Endothelial cell of umbilical vein (primary cell): ENCODE results near the gene SPART.

ENCODE experiments used
- EZH2 ChIP-seq: IDR thresholded peaks from 2 replicates; pipeline ENCODE4 v1.6.1; 2012; ENCODE audit warnings: borderline replicate concordance, low read depth, mild to moderate bottlenecking, moderate library complexity, low read length, inconsistent platforms; ENCODE audit not compliant: severe bottlenecking
- MAX ChIP-seq: IDR thresholded peaks from 2 replicates; pipeline ENCODE4 v1.6.1; 2011; ENCODE audit not compliant: insufficient read depth, insufficient read length
- POLR2AphosphoS5 ChIP-seq: IDR thresholded peaks from 2 replicates; pipeline ENCODE4 v1.6.1; 2012; ENCODE audit warnings: low read depth, mild to moderate bottlenecking, control low read depth, low read length, moderate library complexity; ENCODE audit not compliant: insufficient read depth
- TF ChIP-seq, protein P1 (sequence below), 2 donors: IDR thresholded peaks; 1 replicate in 1 of 2; 2 replicates in 1 of 2; pipeline ENCODE4 v1.5.1; 2011; ENCODE audit warnings: low read length in 2 of 2, mild to moderate bottlenecking in 2 of 2, moderate library complexity in 2 of 2, control low read depth in 1 of 2, inconsistent platforms in 1 of 2, low read depth in 1 of 2; ENCODE audit not compliant: insufficient read depth in 1 of 2; ENCODE audit errors: extremely low read depth in 1 of 2

DNA sequence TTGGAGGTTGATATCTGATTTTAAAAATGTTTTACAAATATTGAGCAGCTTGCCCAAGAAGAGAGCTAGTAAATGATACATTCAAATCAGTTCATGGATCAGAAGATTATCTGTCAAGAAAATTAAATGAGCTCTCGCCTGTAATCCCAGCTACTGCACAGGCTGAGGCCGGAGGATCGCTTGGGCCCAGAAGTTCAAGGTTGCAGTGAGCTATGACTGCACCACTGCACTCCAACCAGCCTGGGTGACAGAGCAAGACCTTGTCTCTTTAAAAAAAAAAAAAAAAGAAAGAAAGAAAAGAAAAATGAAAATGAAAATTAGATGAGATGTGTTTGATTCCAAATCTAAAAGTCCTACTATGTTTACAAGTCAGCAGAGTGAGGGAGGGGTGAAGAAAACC lies 2.4 kb downstream of the SPART start:
- TF ChIP-seq, protein P1, sequence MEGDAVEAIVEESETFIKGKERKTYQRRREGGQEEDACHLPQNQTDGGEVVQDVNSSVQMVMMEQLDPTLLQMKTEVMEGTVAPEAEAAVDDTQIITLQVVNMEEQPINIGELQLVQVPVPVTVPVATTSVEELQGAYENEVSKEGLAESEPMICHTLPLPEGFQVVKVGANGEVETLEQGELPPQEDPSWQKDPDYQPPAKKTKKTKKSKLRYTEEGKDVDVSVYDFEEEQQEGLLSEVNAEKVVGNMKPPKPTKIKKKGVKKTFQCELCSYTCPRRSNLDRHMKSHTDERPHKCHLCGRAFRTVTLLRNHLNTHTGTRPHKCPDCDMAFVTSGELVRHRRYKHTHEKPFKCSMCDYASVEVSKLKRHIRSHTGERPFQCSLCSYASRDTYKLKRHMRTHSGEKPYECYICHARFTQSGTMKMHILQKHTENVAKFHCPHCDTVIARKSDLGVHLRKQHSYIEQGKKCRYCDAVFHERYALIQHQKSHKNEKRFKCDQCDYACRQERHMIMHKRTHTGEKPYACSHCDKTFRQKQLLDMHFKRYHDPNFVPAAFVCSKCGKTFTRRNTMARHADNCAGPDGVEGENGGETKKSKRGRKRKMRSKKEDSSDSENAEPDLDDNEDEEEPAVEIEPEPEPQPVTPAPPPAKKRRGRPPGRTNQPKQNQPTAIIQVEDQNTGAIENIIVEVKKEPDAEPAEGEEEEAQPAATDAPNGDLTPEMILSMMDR (IDR thresholded peaks at IDR 0.05; ENCODE audit: extremely low read depth in 1 of 2, insufficient read depth in 1 of 2, low read depth in 1 of 2, low read length in 2 of 2): no peak
- TF ChIP-seq POLR2AphosphoS5: no peak
- TF ChIP-seq EZH2: no peak
- TF ChIP-seq MAX: no peak
